ENCODE measurements around the gene KRT34. TPM values are rescaled to one million over a fixed set of nuclear protein-coding genes. Genes with fewer than 3 reads are reported as not detected.
"Not testable (repeated sequence)": the region's sequence is repeated elsewhere in the genome, so short reads cannot be mapped to it uniquely, and the experiment has no call there.

Gene KRT34
- total RNA-seq, 1 experiment from 2014 or later: 5.1 TPM

DNA sequence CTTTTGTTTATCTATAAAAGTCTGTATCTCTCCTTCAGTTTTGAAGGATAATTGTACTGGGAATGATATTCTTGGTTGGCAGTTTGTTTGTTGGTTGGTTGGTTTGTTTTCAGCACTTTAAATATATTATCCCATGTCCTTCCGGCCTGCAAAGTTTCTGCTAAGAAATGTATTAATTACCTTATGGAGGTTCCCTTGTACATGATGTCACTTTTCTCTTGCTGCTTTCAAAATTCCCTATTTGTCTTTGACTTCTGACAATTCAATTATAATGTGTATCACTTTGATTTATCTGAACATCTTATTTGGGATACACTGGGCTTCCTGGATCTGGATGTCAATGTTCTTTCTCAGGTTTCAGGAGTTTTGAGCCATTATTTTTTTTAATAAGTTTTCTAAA, 4.1 kb upstream of the KRT34 start:
- H4K20me1 ChIP-seq (ENCODE audit: low read length): no peaks in the 10 kb centered on the region
- no peaks in the 10 kb centered on the region for H3K9me2 ChIP-seq (replicated peaks; ENCODE audit: low read length)
- no peaks in the 10 kb centered on the region for H3K9me3 ChIP-seq (ENCODE audit: low read length)
- no peak overlapping the region for H3K27ac ChIP-seq (ENCODE audit: low read length)
- POLR2A ChIA-PET (ENCODE audit: unreplicated experiment): no interaction called here
- no peaks in the 10 kb centered on the region for H3K4me1 ChIP-seq (ENCODE audit: insufficient read depth, low read length)
- H3K79me2 ChIP-seq (ENCODE audit: low read length): no peaks in the 10 kb centered on the region
- H3K9ac ChIP-seq (ENCODE audit: low read length): no peak overlapping the region
- H3F3A ChIP-seq (ENCODE audit: low read length, unreplicated experiment): no peaks in the 10 kb centered on the region
- no TSS peak for BruUV-seq (replicated peaks)
- H2AFZ ChIP-seq (ENCODE audit: low read length): no peak overlapping the region
- no peak overlapping the region for H3K4me3 ChIP-seq (ENCODE audit: low read length)
- CTCF ChIA-PET: no interaction called here
- no peaks in the 10 kb centered on the region for H3K36me3 ChIP-seq (ENCODE audit: low read depth, low read length)
- TF ChIP-seq EZH2 (IDR thresholded peaks at IDR 0.05; ENCODE audit: low read length, unreplicated experiment): no peak
- TF ChIP-seq, protein P1, sequence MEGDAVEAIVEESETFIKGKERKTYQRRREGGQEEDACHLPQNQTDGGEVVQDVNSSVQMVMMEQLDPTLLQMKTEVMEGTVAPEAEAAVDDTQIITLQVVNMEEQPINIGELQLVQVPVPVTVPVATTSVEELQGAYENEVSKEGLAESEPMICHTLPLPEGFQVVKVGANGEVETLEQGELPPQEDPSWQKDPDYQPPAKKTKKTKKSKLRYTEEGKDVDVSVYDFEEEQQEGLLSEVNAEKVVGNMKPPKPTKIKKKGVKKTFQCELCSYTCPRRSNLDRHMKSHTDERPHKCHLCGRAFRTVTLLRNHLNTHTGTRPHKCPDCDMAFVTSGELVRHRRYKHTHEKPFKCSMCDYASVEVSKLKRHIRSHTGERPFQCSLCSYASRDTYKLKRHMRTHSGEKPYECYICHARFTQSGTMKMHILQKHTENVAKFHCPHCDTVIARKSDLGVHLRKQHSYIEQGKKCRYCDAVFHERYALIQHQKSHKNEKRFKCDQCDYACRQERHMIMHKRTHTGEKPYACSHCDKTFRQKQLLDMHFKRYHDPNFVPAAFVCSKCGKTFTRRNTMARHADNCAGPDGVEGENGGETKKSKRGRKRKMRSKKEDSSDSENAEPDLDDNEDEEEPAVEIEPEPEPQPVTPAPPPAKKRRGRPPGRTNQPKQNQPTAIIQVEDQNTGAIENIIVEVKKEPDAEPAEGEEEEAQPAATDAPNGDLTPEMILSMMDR (conservative IDR thresholded peaks at IDR 0.05; ENCODE audit: low read depth, low read length): no peak
- no peak for TF ChIP-seq EZH2phosphoT487 (IDR thresholded peaks at IDR 0.05; ENCODE audit: borderline replicate concordance, low read length)
- H3K27me3 ChIP-seq (ENCODE audit: low read length): no peaks in the 10 kb centered on the region
- DNase-seq (no peak), ATAC-seq (no peak)
- intact Hi-C loops (cut with micrococcal nuclease): no loop called here
- H3K4me2 ChIP-seq (ENCODE audit: low read length): no peak overlapping the region

DNA sequence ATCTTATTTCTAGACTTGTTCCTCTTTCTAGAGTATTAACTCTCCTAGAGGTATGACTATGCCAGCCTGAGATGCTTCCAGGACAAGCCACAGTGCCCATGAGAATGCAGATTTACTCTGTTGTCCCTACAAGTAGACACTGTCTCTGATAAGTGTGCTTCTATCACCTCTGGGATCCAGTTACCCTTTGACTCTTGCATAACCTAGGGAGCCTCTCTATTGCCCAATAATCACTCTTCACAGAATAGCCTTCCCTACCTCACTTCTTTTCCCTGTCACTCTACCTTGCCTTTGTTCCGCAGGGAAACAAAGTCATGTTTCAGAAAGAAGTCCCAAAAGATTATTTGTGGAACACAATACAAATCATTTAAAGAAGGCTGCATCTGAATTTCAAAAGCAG, 1.6 kb upstream of the KRT34 start:
- Histone ChIP-seq H3K27ac (ENCODE audit: low read length) (no peak overlapping the region), H3K27me3 (ENCODE audit: low read length) (no peaks in the 10 kb centered on the region), H3K4me3 (ENCODE audit: low read length) (no peak overlapping the region), H4K20me1 (ENCODE audit: low read length) (no peaks in the 10 kb centered on the region), H3K9me2 (replicated peaks; ENCODE audit: low read length) (no peaks in the 10 kb centered on the region), H3K9ac (ENCODE audit: low read length) (no peak overlapping the region), H2AFZ (ENCODE audit: low read length) (no peak overlapping the region), H3F3A (ENCODE audit: low read length, unreplicated experiment) (no peaks in the 10 kb centered on the region), H3K4me2 (ENCODE audit: low read length) (no peak overlapping the region), H3K36me3 (ENCODE audit: low read depth, low read length) (no peaks in the 10 kb centered on the region), H3K4me1 (ENCODE audit: insufficient read depth, low read length) (peaks cover 16% of the 10 kb centered on the region), H3K9me3 (ENCODE audit: low read length) (no peaks in the 10 kb centered on the region), H3K79me2 (ENCODE audit: low read length) (no peaks in the 10 kb centered on the region)
- ChIA-PET POLR2A (ENCODE audit: unreplicated experiment) (no interaction called here), CTCF (no interaction called here)
- no peak for DNase-seq
- intact Hi-C loops (cut with micrococcal nuclease): no loop called here
- no TSS peak for BruUV-seq (replicated peaks)
- no peak for ATAC-seq
- TF ChIP-seq, protein P1 (conservative IDR thresholded peaks at IDR 0.05; ENCODE audit: low read depth, low read length): no peak
- TF ChIP-seq EZH2phosphoT487 (IDR thresholded peaks at IDR 0.05; ENCODE audit: borderline replicate concordance, low read length) (no peak), EZH2 (IDR thresholded peaks at IDR 0.05; ENCODE audit: low read length, unreplicated experiment) (no peak)

DNA sequence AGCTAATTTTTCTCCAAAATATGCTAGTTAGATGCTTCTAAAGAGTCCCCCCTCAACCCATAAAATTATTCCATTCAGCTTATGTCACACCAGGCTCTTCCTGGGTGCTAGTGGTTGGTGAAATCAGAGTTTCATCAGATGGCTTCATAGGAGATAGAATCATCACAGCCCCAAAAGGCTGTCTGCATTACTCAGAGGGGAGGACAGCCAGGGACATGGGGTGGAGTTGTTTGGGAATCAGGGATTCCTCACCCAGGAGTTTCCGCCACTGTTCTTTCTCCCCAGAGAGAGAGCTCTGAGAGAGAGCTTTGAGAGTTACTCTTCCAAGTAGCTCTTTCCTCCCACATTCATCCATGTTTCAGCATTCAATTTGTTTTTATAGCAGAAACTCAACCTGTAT, 288 bp upstream of the KRT34 start:
- H3K4me3 ChIP-seq (ENCODE audit: low read length): no peak overlapping the region
- BruUV-seq (replicated peaks): no TSS peak
- peaks cover 24% of the 10 kb centered on the region for H3K4me1 ChIP-seq (ENCODE audit: insufficient read depth, low read length)
- H3K36me3 ChIP-seq (ENCODE audit: low read depth, low read length): no peaks in the 10 kb centered on the region
- H2AFZ ChIP-seq (ENCODE audit: low read length): no peak overlapping the region
- TF ChIP-seq EZH2 (IDR thresholded peaks at IDR 0.05; ENCODE audit: low read length, unreplicated experiment): no peak
- TF ChIP-seq, protein P1 (conservative IDR thresholded peaks at IDR 0.05; ENCODE audit: low read depth, low read length): no peak
- TF ChIP-seq EZH2phosphoT487 (IDR thresholded peaks at IDR 0.05; ENCODE audit: borderline replicate concordance, low read length): no peak
- H3F3A ChIP-seq (ENCODE audit: low read length, unreplicated experiment): no peaks in the 10 kb centered on the region
- intact Hi-C loops (cut with micrococcal nuclease): no loop called here
- no peak overlapping the region for H3K9ac ChIP-seq (ENCODE audit: low read length)
- CTCF ChIA-PET: no interaction called here
- no peaks in the 10 kb centered on the region for H3K9me3 ChIP-seq (ENCODE audit: low read length)
- H3K79me2 ChIP-seq (ENCODE audit: low read length): no peaks in the 10 kb centered on the region
- POLR2A ChIA-PET (ENCODE audit: unreplicated experiment): no interaction called here
- ATAC-seq (no peak), DNase-seq (no peak)
- H3K27me3 ChIP-seq (ENCODE audit: low read length): no peaks in the 10 kb centered on the region
- no peak overlapping the region for H3K27ac ChIP-seq (ENCODE audit: low read length)
- H3K9me2 ChIP-seq (replicated peaks; ENCODE audit: low read length): no peaks in the 10 kb centered on the region
- no peaks in the 10 kb centered on the region for H4K20me1 ChIP-seq (ENCODE audit: low read length)
- H3K4me2 ChIP-seq (ENCODE audit: low read length): no peak overlapping the region

DNA sequence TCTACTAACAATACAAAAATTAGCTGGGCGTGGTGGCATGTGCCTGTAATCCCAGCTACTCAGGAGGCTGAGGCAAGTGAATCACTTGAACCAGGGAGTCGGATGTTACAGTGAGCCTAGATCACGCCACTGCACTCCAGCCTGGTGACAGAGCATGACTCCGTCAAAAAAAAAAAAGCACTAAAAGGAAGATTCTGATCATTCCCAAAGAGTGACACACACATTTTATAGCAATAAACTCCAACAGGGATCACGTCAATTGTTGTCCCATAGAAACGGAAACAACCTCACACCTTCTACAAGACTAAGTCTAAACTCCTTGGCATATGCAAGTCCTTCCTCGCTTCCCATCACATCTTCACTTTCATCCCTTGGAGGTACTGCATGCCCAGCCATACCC, 2.0 kb downstream of the KRT34 start:
- intact Hi-C loops (cut with micrococcal nuclease); BruUV-seq (replicated peaks); H4K20me1 ChIP-seq (ENCODE audit: low read length); H3K9me3 ChIP-seq (ENCODE audit: low read length); H3K36me3 ChIP-seq (ENCODE audit: low read depth, low read length); H3K79me2 ChIP-seq (ENCODE audit: low read length); H3K9me2 ChIP-seq (replicated peaks; ENCODE audit: low read length); POLR2A ChIA-PET (ENCODE audit: unreplicated experiment); H2AFZ ChIP-seq (ENCODE audit: low read length); H3K27me3 ChIP-seq (ENCODE audit: low read length); H3K4me3 ChIP-seq (ENCODE audit: low read length); H3F3A ChIP-seq (ENCODE audit: low read length, unreplicated experiment): not testable (repeated sequence)
- DNase-seq (peak; percentile 83), ATAC-seq (peak; percentile 83)
- Histone ChIP-seq H3K9ac (ENCODE audit: low read length) (peak overlapping the region; percentile 37; the same call in 1 of the 2 replicates), H3K4me2 (ENCODE audit: low read length) (0 out of 2 replicates have a peak overlapping the region, but pooled peaks have one; percentile 40), H3K4me1 (ENCODE audit: insufficient read depth, low read length) (peaks cover 28% of the 10 kb centered on the region), H3K27ac (ENCODE audit: low read length) (peak overlapping the region; percentile 79)
- CTCF ChIA-PET: interaction anchor here (0.6 kb wide), 1 partner anchor 201 kb away, joined by 4 read pairs; no protein-coding TSS in a partner anchor

All from PC-3 (cell line).